Stomach (tissue), 4 donors: ENCODE measurements around the gene ZMAT5.

ENCODE experiments used
- EP300 ChIP-seq: sonication (generic); formaldehyde crosslinking; IDR thresholded peaks from one replicate; pipeline ENCODE4 v1.6.1; 2017; ENCODE audit warnings: antibody characterized with exemption
- TF ChIP-seq, protein P1 (sequence below), 7 experiments: fragments of 450-650 bp in 4 of 7; fragments of 200-600 bp in 3 of 7; sonication (generic) in 3 of 7; IDR thresholded peaks; one replicate each; pipeline ENCODE4 v1.5.1; 2016 to 2019; ENCODE audit warnings: antibody characterized with exemption in 7 of 7, control low read depth in 2 of 7, mild to moderate bottlenecking in 1 of 7

DNA sequence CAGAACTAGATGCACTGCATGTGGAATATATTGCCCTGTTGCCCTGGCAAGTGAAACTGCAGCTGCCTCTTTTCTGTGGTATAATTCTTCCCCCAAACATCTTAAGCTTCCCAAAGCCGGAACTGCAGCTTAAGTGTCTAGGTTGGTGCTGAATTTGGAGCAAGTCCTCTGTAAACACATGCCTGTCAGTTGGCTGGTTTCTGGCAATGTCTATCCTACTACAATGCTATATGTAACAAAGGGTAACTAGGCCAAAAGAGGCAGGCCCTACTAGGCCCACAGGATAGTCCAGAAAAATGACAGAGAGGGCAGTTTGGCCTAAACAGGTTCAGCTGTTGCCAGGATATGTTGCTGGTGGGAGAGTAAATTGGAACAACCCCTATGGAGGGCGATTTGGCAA lies 43.4 kb upstream of the ZMAT5 start:
- TF ChIP-seq, protein P1, sequence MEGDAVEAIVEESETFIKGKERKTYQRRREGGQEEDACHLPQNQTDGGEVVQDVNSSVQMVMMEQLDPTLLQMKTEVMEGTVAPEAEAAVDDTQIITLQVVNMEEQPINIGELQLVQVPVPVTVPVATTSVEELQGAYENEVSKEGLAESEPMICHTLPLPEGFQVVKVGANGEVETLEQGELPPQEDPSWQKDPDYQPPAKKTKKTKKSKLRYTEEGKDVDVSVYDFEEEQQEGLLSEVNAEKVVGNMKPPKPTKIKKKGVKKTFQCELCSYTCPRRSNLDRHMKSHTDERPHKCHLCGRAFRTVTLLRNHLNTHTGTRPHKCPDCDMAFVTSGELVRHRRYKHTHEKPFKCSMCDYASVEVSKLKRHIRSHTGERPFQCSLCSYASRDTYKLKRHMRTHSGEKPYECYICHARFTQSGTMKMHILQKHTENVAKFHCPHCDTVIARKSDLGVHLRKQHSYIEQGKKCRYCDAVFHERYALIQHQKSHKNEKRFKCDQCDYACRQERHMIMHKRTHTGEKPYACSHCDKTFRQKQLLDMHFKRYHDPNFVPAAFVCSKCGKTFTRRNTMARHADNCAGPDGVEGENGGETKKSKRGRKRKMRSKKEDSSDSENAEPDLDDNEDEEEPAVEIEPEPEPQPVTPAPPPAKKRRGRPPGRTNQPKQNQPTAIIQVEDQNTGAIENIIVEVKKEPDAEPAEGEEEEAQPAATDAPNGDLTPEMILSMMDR (IDR thresholded peaks at IDR 0.05) = no peak
- TF ChIP-seq EP300 = no peak
